Esophagus squamous epithelium (tissue), 4 donors: ENCODE results near the gene CAMK2D.

Experiments used
- POLR2A ChIP-seq, 4 donors: fragments of 450-650 bp; IDR thresholded peaks; one replicate each; pipeline ENCODE4 v1.6.1; 2017; ENCODE audit warnings: antibody characterized with exemption in 4 of 4, mild to moderate bottlenecking in 4 of 4, moderate library complexity in 3 of 4
- TF ChIP-seq, protein P1 (sequence below), 6 experiments: fragments of 450-650 bp in 4 of 6; fragments of 200-600 bp in 2 of 6; sonication (generic) in 2 of 6; IDR thresholded peaks; one replicate each; pipeline ENCODE4 v1.5.1; 2016 to 2019; ENCODE audit warnings: antibody characterized with exemption in 6 of 6, mild to moderate bottlenecking in 4 of 6, moderate library complexity in 4 of 6

DNA sequence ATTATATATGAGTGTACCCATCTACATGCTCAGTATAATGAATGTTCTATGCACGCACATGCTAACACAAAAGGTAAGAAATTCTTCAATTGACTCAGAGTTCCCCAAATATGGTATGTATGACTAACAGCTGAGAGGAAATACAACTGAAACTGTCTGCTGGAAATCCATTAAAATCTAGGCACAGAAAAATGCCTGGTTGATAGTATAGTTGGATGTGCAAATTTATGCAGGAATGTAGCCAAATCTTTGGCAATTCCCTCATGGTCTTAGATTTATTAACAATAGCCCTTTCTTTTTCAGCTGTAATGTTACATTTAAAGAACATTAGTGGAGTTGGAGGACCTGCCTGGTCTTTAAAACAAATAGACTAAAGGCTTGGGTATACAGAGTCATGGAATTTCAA is 5.5 kb downstream of the CAMK2D start:
- TF ChIP-seq POLR2A (IDR thresholded peaks at IDR 0.05): no peak
- TF ChIP-seq, protein P1, sequence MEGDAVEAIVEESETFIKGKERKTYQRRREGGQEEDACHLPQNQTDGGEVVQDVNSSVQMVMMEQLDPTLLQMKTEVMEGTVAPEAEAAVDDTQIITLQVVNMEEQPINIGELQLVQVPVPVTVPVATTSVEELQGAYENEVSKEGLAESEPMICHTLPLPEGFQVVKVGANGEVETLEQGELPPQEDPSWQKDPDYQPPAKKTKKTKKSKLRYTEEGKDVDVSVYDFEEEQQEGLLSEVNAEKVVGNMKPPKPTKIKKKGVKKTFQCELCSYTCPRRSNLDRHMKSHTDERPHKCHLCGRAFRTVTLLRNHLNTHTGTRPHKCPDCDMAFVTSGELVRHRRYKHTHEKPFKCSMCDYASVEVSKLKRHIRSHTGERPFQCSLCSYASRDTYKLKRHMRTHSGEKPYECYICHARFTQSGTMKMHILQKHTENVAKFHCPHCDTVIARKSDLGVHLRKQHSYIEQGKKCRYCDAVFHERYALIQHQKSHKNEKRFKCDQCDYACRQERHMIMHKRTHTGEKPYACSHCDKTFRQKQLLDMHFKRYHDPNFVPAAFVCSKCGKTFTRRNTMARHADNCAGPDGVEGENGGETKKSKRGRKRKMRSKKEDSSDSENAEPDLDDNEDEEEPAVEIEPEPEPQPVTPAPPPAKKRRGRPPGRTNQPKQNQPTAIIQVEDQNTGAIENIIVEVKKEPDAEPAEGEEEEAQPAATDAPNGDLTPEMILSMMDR (IDR thresholded peaks at IDR 0.05): no peak
